Activated CD8-positive, alpha-beta memory T cell treated with anti-CD3 and anti-CD28 coated beads for 48 hours (primary cell): ENCODE results near the gene DPCD.

ENCODE experiments used
- DNase-seq, 3 experiments: peaks; one replicate each; pipeline ENCODE4 v3.0.0-alpha.2; 2020; ENCODE audit warnings: low read depth in 2 of 3, low spot score in 2 of 3

The DPCD gene

DNA sequence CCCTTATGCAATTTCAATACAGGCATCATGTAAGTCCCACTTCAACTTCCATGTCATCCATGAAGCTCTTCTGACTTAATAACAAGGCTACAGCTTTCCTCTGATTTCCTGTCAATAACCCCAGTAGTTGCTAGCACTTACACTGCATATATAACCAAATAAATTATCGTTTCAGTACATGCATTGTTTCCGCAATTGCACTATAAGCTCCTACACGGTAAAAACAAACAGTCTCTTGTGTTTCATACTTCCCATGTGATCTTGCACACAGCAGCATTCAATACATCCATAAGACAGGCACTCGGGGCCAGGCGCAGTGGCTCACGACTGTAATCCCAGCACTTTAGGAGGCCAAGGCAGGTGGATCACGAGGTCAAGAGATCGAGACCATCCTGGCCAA, 65.4 kb downstream of the DPCD start:
- DNase-seq = no peak

- no peak for DNase-seq
Observed at GRCh38 chr10:101655570-101655969, 67.4 kb downstream of the DPCD start.

- DNase-seq = no peak
Observed at GRCh38 chr10:101656890-101657289, 68.8 kb downstream of the DPCD start.

DNA sequence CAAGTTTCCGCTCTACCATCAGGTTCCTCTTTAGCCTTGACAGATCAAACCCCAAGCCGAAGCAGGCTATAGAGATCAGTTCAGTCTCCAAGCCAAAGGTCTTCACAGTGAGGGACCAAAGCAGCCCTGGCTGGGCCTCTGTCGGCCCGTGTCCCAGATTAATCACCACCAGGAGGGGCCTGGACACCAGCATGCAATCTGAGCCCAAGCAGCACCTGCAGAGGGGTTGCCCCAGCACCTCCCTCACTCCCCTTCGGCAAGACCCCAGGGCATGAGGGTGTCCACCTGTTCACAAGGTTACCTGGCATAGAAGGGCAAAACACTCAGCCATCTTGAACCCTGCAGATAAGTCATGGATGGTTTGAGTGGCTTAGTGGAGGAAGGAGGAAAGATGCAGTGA, 70.9 kb downstream of the DPCD start:
- DNase-seq = no peak
